ENCODE results near the gene KIF1A. TPM values are rescaled to one million over a fixed set of nuclear protein-coding genes. Genes with fewer than 3 reads are reported as not detected.

The KIF1A gene
- total and polyA plus RNA-seq, 2 donors from 2014 or later, result 0.54 to 0.58 TPM

DNA sequence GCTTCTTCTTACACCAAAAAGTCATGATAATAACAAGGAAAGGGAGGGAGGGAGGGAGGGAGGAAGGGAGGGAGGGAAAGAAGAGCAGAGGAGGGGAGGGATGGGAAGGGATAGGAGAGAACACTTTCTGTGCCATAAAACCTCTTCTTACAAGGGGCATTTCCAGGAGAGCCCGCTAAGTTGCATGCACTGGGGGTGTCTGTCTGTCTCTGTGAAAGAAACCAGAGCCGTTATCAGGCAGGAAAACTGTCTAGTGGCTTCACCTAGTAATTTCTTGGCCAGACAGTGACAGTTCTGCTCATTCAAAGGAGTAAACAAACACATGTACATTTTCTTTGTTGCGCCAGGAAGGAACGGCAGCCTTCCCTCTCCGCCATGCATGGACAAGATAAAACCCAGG, 82.5 kb downstream of the KIF1A start:
- intact Hi-C loops (cut with DNase I), result no loop called here
- H3K27ac ChIP-seq (ENCODE audit: low read depth in 2 of 2, low read length in 2 of 2), result no peak overlapping the region
- TF ChIP-seq, protein P1, sequence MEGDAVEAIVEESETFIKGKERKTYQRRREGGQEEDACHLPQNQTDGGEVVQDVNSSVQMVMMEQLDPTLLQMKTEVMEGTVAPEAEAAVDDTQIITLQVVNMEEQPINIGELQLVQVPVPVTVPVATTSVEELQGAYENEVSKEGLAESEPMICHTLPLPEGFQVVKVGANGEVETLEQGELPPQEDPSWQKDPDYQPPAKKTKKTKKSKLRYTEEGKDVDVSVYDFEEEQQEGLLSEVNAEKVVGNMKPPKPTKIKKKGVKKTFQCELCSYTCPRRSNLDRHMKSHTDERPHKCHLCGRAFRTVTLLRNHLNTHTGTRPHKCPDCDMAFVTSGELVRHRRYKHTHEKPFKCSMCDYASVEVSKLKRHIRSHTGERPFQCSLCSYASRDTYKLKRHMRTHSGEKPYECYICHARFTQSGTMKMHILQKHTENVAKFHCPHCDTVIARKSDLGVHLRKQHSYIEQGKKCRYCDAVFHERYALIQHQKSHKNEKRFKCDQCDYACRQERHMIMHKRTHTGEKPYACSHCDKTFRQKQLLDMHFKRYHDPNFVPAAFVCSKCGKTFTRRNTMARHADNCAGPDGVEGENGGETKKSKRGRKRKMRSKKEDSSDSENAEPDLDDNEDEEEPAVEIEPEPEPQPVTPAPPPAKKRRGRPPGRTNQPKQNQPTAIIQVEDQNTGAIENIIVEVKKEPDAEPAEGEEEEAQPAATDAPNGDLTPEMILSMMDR (IDR thresholded peaks at IDR 0.05; ENCODE audit: borderline replicate concordance, extremely low read depth, insufficient read depth), result no peak
- H3K9me3 ChIP-seq (ENCODE audit: control insufficient read depth in 2 of 3, insufficient read depth in 1 of 3, low read length in 3 of 3), result no peaks in the 10 kb centered on the region
- H3K4me1 ChIP-seq (ENCODE audit: control insufficient read depth in 2 of 3, insufficient read depth in 2 of 3, low read depth in 1 of 3, low read length in 3 of 3), result no peaks in the 10 kb centered on the region
- H3K36me3 ChIP-seq (ENCODE audit: control insufficient read depth in 2 of 3, insufficient read depth in 3 of 3, low read length in 3 of 3), result no peaks in the 10 kb centered on the region
- FAIRE-seq, result no peak
- DNase-seq, result no peak
- no peaks in the 10 kb centered on the region for H3K27me3 ChIP-seq (ENCODE audit: control insufficient read depth, insufficient read depth, low read length)
- no peak overlapping the region for H3K4me3 ChIP-seq (ENCODE audit: low read length in 3 of 3)
- no peak overlapping the region for H3K9ac ChIP-seq (ENCODE audit: low read length in 3 of 3)

DNA sequence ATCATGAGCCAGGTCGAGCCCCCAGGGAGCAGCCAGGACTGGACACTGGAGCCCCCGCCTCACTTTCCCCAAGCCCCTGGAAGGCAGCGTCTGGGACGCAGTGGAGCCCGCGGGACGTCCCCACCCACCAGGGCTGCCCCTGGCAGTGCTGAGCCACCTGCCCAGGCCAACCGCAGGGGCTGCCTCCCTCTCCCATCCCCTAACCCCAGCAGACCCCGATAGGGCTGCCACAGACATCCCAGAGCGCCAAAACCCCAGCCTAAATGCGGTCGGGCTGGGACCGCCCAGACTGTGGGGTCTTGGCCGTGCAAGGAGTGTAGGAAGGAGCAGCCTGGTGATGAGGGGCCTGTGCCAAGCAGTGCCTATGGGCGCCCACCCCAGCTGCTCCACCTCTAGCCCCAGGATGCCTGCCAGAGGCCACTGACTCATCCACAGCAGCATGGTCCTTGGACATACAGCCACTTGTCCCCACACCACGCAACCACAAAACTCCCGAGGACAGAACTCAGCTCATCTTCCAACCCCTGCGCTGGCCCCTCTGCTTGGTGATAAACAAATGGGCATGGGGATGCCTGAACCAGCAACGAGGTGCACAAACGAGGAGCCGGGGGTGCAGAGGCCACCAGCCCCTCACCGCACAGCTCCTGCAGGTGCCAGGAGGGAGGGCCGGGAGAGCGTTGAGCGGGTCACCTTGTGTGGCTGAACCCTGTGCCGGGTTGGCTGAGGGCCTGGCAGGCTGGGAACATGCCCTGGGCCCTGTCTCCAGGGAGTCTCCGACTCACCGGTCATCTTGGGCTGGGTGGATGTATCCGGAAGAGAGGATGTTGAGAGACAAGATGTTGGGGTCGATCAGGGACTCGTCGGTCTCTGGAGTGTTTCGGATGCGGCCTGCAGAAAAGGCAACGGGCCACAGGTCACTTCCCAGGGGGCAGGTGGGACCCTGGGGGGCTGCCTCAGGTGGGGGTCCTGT, 83.5 kb downstream of the KIF1A start:
- Histone ChIP-seq H3K9me3 (ENCODE audit: control insufficient read depth in 2 of 3, insufficient read depth in 1 of 3, low read length in 3 of 3) (no peaks in the 10 kb centered on the region), H3K36me3 (ENCODE audit: control insufficient read depth in 2 of 3, insufficient read depth in 3 of 3, low read length in 3 of 3) (no peaks in the 10 kb centered on the region), H3K4me1 (ENCODE audit: control insufficient read depth in 2 of 3, insufficient read depth in 2 of 3, low read depth in 1 of 3, low read length in 3 of 3) (no peaks in the 10 kb centered on the region), H3K27me3 (ENCODE audit: control insufficient read depth, insufficient read depth, low read length) (no peaks in the 10 kb centered on the region), H3K27ac (ENCODE audit: low read depth in 2 of 2, low read length in 2 of 2) (no peak overlapping the region), H3K9ac (ENCODE audit: low read length in 3 of 3) (no peak overlapping the region), H3K4me3 (ENCODE audit: low read length in 3 of 3) (no peak overlapping the region)
- TF ChIP-seq, protein P1 (IDR thresholded peaks at IDR 0.05; ENCODE audit: borderline replicate concordance, extremely low read depth, insufficient read depth), result no peak
- DNase-seq (no peak), FAIRE-seq (no peak)
- intact Hi-C loops (cut with DNase I), result no loop called here

GRCh38 chr2:240735476-240735875, 84.5 kb downstream of the KIF1A start:
- H3K4me3 ChIP-seq (ENCODE audit: low read length in 3 of 3), result no peak overlapping the region
- TF ChIP-seq, protein P1 (IDR thresholded peaks at IDR 0.05; ENCODE audit: borderline replicate concordance, extremely low read depth, insufficient read depth), result no peak
- no peaks in the 10 kb centered on the region for H3K9me3 ChIP-seq (ENCODE audit: control insufficient read depth in 2 of 3, insufficient read depth in 1 of 3, low read length in 3 of 3)
- H3K27ac ChIP-seq (ENCODE audit: low read depth in 2 of 2, low read length in 2 of 2), result no peak overlapping the region
- no peaks in the 10 kb centered on the region for H3K27me3 ChIP-seq (ENCODE audit: control insufficient read depth, insufficient read depth, low read length)
- H3K36me3 ChIP-seq (ENCODE audit: control insufficient read depth in 2 of 3, insufficient read depth in 3 of 3, low read length in 3 of 3), result no peaks in the 10 kb centered on the region
- no peak for DNase-seq
- intact Hi-C loops (cut with DNase I), result no loop called here
- FAIRE-seq, result no peak
- H3K4me1 ChIP-seq (ENCODE audit: control insufficient read depth in 2 of 3, insufficient read depth in 2 of 3, low read depth in 1 of 3, low read length in 3 of 3), result no peaks in the 10 kb centered on the region
- no peak overlapping the region for H3K9ac ChIP-seq (ENCODE audit: low read length in 3 of 3)
